PFSK-1 (cell line): ENCODE data around the gene TULP1.
A peak's percentile ranks its signal among the peaks of the same experiment; 100 is the strongest.

Source experiments
- FOXP2 ChIP-seq: optimal IDR thresholded peaks from 2 replicates; pipeline ENCODE3; 2011; ENCODE audit warnings: borderline replicate concordance, control low read depth, inconsistent platforms; ENCODE audit not compliant: insufficient read depth; ENCODE audit errors: extremely low read length, extremely low read depth
- POLR2AphosphoS5 ChIP-seq: IDR thresholded peaks from 2 replicates; pipeline ENCODE4 v1.6.1; 2012; ENCODE audit warnings: low read depth, mild to moderate bottlenecking, control low read depth, low read length, moderate library complexity
- REST ChIP-seq, 2 experiments: IDR thresholded peaks; 2 replicates each; pipeline versions ENCODE4 v1.6.1 to v1.8.0; 2011 to 2012; ENCODE audit warnings: low read depth in 2 of 2, low read length in 2 of 2, control low read depth in 1 of 2, inconsistent platforms in 1 of 2, mild to moderate bottlenecking in 1 of 2, moderate library complexity in 1 of 2; ENCODE audit not compliant: insufficient read depth in 1 of 2
- SIN3A ChIP-seq: IDR thresholded peaks from 2 replicates; pipeline ENCODE4 v1.6.1; 2012; ENCODE audit warnings: mild to moderate bottlenecking, low read length, moderate library complexity, borderline replicate concordance; ENCODE audit not compliant: insufficient read depth
- TAF1 ChIP-seq: IDR thresholded peaks from 2 replicates; pipeline ENCODE4 v1.6.1; 2012; ENCODE audit warnings: low read length, control low read depth, borderline replicate concordance; ENCODE audit not compliant: insufficient read depth

Gene TULP1

DNA sequence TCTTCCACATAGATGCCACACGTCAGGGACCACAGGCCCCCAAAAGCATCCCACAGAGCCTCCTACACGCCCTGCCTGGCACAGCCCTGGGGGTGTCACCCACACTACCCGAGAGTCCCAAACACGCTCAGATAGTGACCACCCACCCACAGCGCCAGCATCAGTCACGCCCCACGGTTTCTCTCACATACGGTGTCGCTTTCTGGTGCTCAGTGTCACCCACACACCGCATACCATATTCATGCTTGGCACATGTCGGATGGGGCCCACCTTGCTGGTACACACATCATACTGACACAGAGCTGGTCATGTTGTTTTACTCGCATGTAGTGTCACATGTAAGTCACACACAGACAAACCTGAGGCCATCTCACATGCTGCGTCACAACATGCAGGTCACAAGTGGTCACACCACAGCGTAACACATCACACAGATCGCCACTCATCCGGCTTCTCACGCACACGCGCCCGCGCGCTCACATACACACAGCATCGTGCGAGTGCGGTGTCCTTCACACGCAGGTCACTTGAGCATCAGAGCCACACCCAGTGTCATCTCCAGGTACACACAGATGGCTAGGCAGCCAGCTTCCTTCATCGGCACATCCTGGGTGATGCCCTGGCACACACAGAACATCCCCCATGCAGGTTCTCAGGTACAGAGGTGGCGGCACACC, 19.3 kb downstream of the TULP1 start:
- no peak for TF ChIP-seq REST (IDR thresholded peaks at IDR 0.05; ENCODE audit: insufficient read depth in 1 of 2, low read depth in 2 of 2, low read length in 2 of 2)
- TF ChIP-seq FOXP2: no peak
- TF ChIP-seq SIN3A: no peak
- no peak for TF ChIP-seq POLR2AphosphoS5
- no peak for TF ChIP-seq TAF1

DNA sequence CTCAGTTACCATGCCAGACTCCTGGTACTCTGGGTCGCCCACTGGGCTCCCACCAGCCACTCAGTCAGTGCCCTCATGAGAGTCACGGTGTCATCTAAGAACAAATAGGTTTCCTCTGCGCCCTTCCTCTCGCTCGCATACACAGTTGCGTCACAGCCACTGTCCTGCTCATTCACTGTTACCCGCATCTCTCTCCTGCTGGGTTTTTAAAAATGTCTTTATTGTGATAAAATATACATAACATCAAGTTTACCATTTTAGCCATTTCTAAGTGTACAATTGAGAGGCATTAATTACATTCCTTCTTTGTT, 19.8 kb downstream of the TULP1 start:
- TF ChIP-seq SIN3A (no peak), TAF1 (no peak), REST (IDR thresholded peaks at IDR 0.05; ENCODE audit: insufficient read depth in 1 of 2, low read depth in 2 of 2, low read length in 2 of 2) (no peak), POLR2AphosphoS5 (no peak), FOXP2 (no peak)

- TF ChIP-seq REST (IDR thresholded peaks at IDR 0.05; ENCODE audit: insufficient read depth in 1 of 2, low read depth in 2 of 2, low read length in 2 of 2) (no peak), SIN3A (no peak), POLR2AphosphoS5 (no peak), FOXP2 (no peak), TAF1 (no peak)
These were observed 20.3 kb downstream of the TULP1 start for GRCh38 chr6:35492258-35492973.

DNA sequence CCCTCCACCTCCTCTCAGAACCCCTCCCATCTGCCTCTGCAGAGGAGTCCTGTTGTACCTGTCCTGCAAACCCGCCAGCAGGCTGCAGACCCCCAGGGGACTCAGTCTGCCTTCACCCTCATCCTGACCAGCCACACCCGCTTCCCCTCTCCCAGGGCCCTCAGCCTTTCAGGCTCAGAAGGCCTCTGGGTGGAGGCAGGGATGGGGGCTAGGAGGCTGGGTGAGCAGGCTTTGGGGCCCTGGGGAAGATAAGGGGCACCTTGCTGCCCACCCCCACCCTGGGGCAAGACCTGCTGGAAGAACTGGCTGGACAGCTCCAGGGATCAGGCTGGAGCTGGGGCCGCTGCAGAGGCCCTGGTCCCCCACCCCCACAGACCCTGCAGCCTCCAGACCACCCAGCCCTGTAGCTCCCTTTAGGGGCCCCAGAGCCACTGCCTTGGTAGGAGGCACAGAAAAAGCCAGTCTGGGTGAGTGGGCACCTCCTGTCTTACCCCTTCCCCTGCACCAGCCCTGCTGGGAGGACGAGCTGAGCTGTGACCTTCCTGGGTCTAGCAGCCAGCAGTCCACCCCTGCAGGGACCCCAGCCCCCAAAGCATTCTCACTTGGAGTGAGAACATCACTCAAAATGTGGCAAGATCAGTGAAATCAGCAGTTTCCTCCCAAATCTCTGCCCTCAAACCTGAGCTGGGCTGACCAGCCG, 21.0 kb downstream of the TULP1 start:
- TF ChIP-seq REST (IDR thresholded peaks at IDR 0.05; ENCODE audit: insufficient read depth in 1 of 2, low read depth in 2 of 2, low read length in 2 of 2): 0 out of 4 replicates have a peak, but pooled peaks of 1 of the 2 experiments have one; percentile 36
- TF ChIP-seq TAF1: no peak
- no peak for TF ChIP-seq SIN3A
